Right lobe of liver (tissue), 6 donors: ENCODE data around the gene PITPNM2. TPM values are rescaled to one million over a fixed set of nuclear protein-coding genes. Genes with fewer than 3 reads are reported as not detected.

Experiments
- ATAC-seq, 4 donors: fragments of 200-7000 bp; cut with Tn5 transposase; one replicate each; pipeline ENCODE4 v1.9.1; 2020; ENCODE audit warnings: mild to moderate bottlenecking in 4 of 4, moderate library complexity in 4 of 4
- DNase-seq, 3 donors: peaks; one replicate each; pipeline ENCODE4 v3.0.0-alpha.2; 2020
- H3K27ac ChIP-seq, 3 donors: fragments of 200-600 bp; one replicate each; pipeline ENCODE4 v1.8.0; 2022
- H3K27me3 ChIP-seq, 2 donors: fragments of 200-600 bp; one replicate each; pipeline ENCODE4 v1.8.0; 2022
- H3K36me3 ChIP-seq, 4 donors: fragments of 200-600 bp; sonication (generic) in 1 of 4; one replicate each; pipeline versions ENCODE4 v1.5.1 to v1.8.0; 2017 to 2022; ENCODE audit warnings: control low read depth in 1 of 4
- H3K4me1 ChIP-seq, 4 donors: fragments of 200-600 bp; sonication (generic) in 1 of 4; one replicate each; pipeline versions ENCODE4 v1.5.1 to v1.8.0; 2017 to 2022; ENCODE audit warnings: control low read depth in 1 of 4
- H3K4me3 ChIP-seq, 3 donors: fragments of 200-600 bp; one replicate each; pipeline ENCODE4 v1.8.0; 2022
- H3K9me3 ChIP-seq, 4 donors: fragments of 200-600 bp; sonication (generic) in 1 of 4; one replicate each; pipeline versions ENCODE4 v1.5.1 to v1.8.0; 2017 to 2022; ENCODE audit warnings: control low read depth in 1 of 4
- CTCF ChIP-seq, 4 donors: fragments of 200-600 bp in 3 of 4; fragments of 450-650 bp in 1 of 4; IDR thresholded peaks; one replicate each; pipeline versions ENCODE4 v1.5.1 to v1.8.0; 2016 to 2022; ENCODE audit warnings: antibody characterized with exemption in 4 of 4, mild to moderate bottlenecking in 2 of 4
- POLR2A ChIP-seq: fragments of 450-650 bp; IDR thresholded peaks from one replicate; pipeline ENCODE4 v1.6.1; 2017; ENCODE audit warnings: antibody characterized with exemption, mild to moderate bottlenecking
- WGBS: methylation state at CpG from one replicate; pipeline ENCODE4 v1.1.6; 2018; ENCODE audit warnings: low coverage, low lambda C conversion rate; ENCODE audit not compliant: insufficient coverage; ENCODE audit errors: missing lambda C conversion rate; 5-methylcytosine and 5-hydroxymethylcytosine counted together
- intact Hi-C, 2 donors: fragments of 100-400 bp; cut with DNase I; formaldehyde crosslinking; loops; one replicate each; pipeline versions ENCODE4 v1.11.2 to v1.14.1; 2022
- total RNA-seq, 6 experiments: library from RNA; depleted of rRNA in 2 of 6; stranded (reverse); fragments of >200 nt in 2 of 6; fragmentation: NEBNext Ultra II Directional in 3 of 6; extraction: Animal tissue kit (Norgen Biotek cat#: 25700) in 3 of 6; gene quantifications; one replicate each; pipeline versions ENCODE4 v1.1.0 to v1.2.4, GENCODE V29; 2016 to 2023
- donor health status: DM: no; HTN: yes; CAD: no.
- donor health status: DM: no; HTN: no; CAD: no.
- donor health status: DM: no; HTN: no; CAD: no.
- donor health status: DM: no; HTN: yes; CAD: no.
- donor health status: DM: no; HTN: yes; CAD: no.

The PITPNM2 gene
- total RNA-seq, 6 experiments from 2014 or later = 5.8 to 24.7 (median 14.2) TPM

GRCh38 chr12:123153906-123154305 is 3.0 kb upstream of the PITPNM2 start:
- intact Hi-C loops = loop anchor here in 1 of 2 donors (5.0 kb wide), 1 partner anchor 83 kb away; no protein-coding TSS in a partner anchor
- Histone ChIP-seq H3K4me3 (no peak overlapping the region), H3K9me3 (no peaks in the 10 kb centered on the region), H3K36me3 (peaks cover 0 to 3% (median 0%) of the 10 kb centered on the region in 4 donors), H3K27ac (no peak overlapping the region), H3K4me1 (peaks cover 0 to 22% (median 9%) of the 10 kb centered on the region in 4 donors), H3K27me3 (no peaks in the 10 kb centered on the region)
- no peak for ATAC-seq
- no peak for DNase-seq
- 75% methylated on average over 2 of the region's 2 CpGs for WGBS
- no peak for TF ChIP-seq CTCF (IDR thresholded peaks at IDR 0.05)
- no peak for TF ChIP-seq POLR2A

- no peak overlapping the region for H3K27ac ChIP-seq
- no peak for DNase-seq
Measured at GRCh38 chr12:123152833-123153232, 1.9 kb upstream of the PITPNM2 start.

GRCh38 chr12:123151457-123152454 is 866 bp upstream of the PITPNM2 start:
- intact Hi-C loops = loop anchor here in 1 of 2 donors (5.0 kb wide), 1 partner anchor 86 kb away; no protein-coding TSS in a partner anchor
- Histone ChIP-seq H3K27ac (peak overlapping the region; percentile 44 to 80 (median 66)), H3K4me3 (peak overlapping the region; percentile 75 to 85 (median 79)), H3K36me3 (peaks cover 0 to 3% (median 0%) of the 10 kb centered on the region in 4 donors), H3K27me3 (no peaks in the 10 kb centered on the region), H3K4me1 (peaks cover 0 to 44% (median 21%) of the 10 kb centered on the region in 4 donors), H3K9me3 (no peaks in the 10 kb centered on the region)
- TF ChIP-seq POLR2A = no peak
- TF ChIP-seq CTCF (IDR thresholded peaks at IDR 0.05) = no peak
- ATAC-seq (peak; percentile 23 to 41 (median 26)), DNase-seq (no peak)
- 55% methylated on average over 7 of the region's 46 CpGs for WGBS

More at GRCh38 chr12:123152833-123153232, 1.9 kb upstream of the PITPNM2 start:
- Histone ChIP-seq H3K9me3 (no peaks in the 10 kb centered on the region), H3K27me3 (no peaks in the 10 kb centered on the region), H3K4me1 (peaks cover 0 to 33% (median 14%) of the 10 kb centered on the region in 4 donors), H3K4me3 (no peak overlapping the region), H3K36me3 (peaks cover 0 to 3% (median 0%) of the 10 kb centered on the region in 4 donors)
- ATAC-seq = no peak
- WGBS = 39% methylated on average over 3 of the region's 3 CpGs
- TF ChIP-seq CTCF (IDR thresholded peaks at IDR 0.05) (no peak), POLR2A (no peak)
- intact Hi-C loops = loop anchor here in 1 of 2 donors (5.0 kb wide), 1 partner anchor 84 kb away; no protein-coding TSS in a partner anchor

GRCh38 chr12:123150275-123150743 is 581 bp downstream of the PITPNM2 start:
- H3K9me3 ChIP-seq = no peaks in the 10 kb centered on the region
- no peaks in the 10 kb centered on the region for H3K27me3 ChIP-seq
- intact Hi-C loops = loop anchor here in 1 of 2 donors (5.0 kb wide), 1 partner anchor 87 kb away; no protein-coding TSS in a partner anchor
- DNase-seq (peak; percentile 60 to 66 (median 65)), ATAC-seq (peak; percentile 24 to 51 (median 46))
- no CpG with 5 or more reads among the region's 54 CpGs for WGBS
- no peaks in the 10 kb centered on the region for H3K36me3 ChIP-seq
- H3K27ac ChIP-seq = peak overlapping the region; percentile 62 to 69 (median 66)
- peaks cover 0 to 44% (median 21%) of the 10 kb centered on the region in 4 donors for H3K4me1 ChIP-seq
- H3K4me3 ChIP-seq = peak overlapping the region; percentile 63 to 85 (median 68)
- TF ChIP-seq CTCF (IDR thresholded peaks at IDR 0.05) (no peak), POLR2A (no peak)
